SK-N-SH (cell line): Measurements from ENCODE around the gene SLC41A3.

Experiments
- ELF1 ChIP-seq: IDR thresholded peaks from 2 replicates; pipeline ENCODE4 v1.4.0; 2012
- JUND ChIP-seq: IDR thresholded peaks from 2 replicates; pipeline ENCODE4 v1.4.0; 2012
- RAD21 ChIP-seq: IDR thresholded peaks from 2 replicates; pipeline ENCODE4 v1.6.1; 2012; ENCODE audit warnings: mild to moderate bottlenecking, low read length
- RFX5 ChIP-seq: IDR thresholded peaks from 2 replicates; pipeline ENCODE4 v1.6.1; 2012; ENCODE audit warnings: mild to moderate bottlenecking, improper control_type of control experiment, low read length
- SIN3A ChIP-seq: IDR thresholded peaks from 2 replicates; pipeline ENCODE4 v1.6.1; 2012; ENCODE audit warnings: low read depth, mild to moderate bottlenecking, low read length, moderate library complexity, borderline replicate concordance
- YY1 ChIP-seq: IDR thresholded peaks from 2 replicates; pipeline ENCODE4 v1.4.0; 2012; ENCODE audit warnings: low read depth, mild to moderate bottlenecking
- TF ChIP-seq, protein P1 (sequence below): fragments of 200-600 bp; sonication (generic); IDR thresholded peaks from 2 replicates; pipeline ENCODE4 v1.6.1; 2017; ENCODE audit warnings: antibody characterized with exemption, mild to moderate bottlenecking, moderate library complexity
- TF ChIP-seq, protein P2 (sequence below): IDR thresholded peaks from 2 replicates; pipeline ENCODE4 v1.4.0; 2012; ENCODE audit warnings: low read depth, borderline replicate concordance

DNA sequence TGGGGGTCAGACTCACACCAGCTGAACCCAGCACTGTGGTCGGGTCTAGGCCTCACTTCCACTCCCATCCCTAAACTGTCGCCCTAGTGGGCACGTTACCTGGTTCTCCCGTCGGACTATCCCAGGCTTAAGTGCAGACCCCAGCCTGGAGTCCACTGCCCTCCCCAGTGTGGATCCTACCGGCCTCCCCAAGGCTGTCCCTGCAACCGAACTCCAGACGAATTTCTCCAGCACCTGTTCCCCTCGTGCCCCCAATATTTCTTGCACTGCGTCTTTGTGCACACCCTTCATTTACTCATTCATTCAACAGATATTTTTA, 26.5 kb downstream of the SLC41A3 start:
- TF ChIP-seq, protein P1, sequence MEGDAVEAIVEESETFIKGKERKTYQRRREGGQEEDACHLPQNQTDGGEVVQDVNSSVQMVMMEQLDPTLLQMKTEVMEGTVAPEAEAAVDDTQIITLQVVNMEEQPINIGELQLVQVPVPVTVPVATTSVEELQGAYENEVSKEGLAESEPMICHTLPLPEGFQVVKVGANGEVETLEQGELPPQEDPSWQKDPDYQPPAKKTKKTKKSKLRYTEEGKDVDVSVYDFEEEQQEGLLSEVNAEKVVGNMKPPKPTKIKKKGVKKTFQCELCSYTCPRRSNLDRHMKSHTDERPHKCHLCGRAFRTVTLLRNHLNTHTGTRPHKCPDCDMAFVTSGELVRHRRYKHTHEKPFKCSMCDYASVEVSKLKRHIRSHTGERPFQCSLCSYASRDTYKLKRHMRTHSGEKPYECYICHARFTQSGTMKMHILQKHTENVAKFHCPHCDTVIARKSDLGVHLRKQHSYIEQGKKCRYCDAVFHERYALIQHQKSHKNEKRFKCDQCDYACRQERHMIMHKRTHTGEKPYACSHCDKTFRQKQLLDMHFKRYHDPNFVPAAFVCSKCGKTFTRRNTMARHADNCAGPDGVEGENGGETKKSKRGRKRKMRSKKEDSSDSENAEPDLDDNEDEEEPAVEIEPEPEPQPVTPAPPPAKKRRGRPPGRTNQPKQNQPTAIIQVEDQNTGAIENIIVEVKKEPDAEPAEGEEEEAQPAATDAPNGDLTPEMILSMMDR, result no peak
- TF ChIP-seq SIN3A (no peak), JUND (no peak), ELF1 (no peak), RAD21 (no peak), RFX5 (no peak), YY1 (no peak)
- TF ChIP-seq, protein P2, sequence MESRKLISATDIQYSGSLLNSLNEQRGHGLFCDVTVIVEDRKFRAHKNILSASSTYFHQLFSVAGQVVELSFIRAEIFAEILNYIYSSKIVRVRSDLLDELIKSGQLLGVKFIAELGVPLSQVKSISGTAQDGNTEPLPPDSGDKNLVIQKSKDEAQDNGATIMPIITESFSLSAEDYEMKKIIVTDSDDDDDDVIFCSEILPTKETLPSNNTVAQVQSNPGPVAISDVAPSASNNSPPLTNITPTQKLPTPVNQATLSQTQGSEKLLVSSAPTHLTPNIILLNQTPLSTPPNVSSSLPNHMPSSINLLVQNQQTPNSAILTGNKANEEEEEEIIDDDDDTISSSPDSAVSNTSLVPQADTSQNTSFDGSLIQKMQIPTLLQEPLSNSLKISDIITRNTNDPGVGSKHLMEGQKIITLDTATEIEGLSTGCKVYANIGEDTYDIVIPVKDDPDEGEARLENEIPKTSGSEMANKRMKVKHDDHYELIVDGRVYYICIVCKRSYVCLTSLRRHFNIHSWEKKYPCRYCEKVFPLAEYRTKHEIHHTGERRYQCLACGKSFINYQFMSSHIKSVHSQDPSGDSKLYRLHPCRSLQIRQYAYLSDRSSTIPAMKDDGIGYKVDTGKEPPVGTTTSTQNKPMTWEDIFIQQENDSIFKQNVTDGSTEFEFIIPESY, result no peak
